Measurements from ENCODE around the gene ZNF346.
A peak's percentile ranks its signal among the peaks of the same experiment; 100 is the strongest.
"Not testable (repeated sequence)": the region's sequence is repeated elsewhere in the genome, so short reads cannot be mapped to it uniquely, and the experiment has no call there.

The ZNF346 gene, protein sequence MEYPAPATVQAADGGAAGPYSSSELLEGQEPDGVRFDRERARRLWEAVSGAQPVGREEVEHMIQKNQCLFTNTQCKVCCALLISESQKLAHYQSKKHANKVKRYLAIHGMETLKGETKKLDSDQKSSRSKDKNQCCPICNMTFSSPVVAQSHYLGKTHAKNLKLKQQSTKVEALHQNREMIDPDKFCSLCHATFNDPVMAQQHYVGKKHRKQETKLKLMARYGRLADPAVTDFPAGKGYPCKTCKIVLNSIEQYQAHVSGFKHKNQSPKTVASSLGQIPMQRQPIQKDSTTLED

GRCh38 chr5:177022386-177023302, at the start of gene ZNF346:
Gene ZNF346, plus strand, starts transcription at chr5:177022696. Its CDS starts 43 bp downstream, at chr5:177022739.
- Histone ChIP-seq H3K4me1 (ENCODE audit: control insufficient read depth, insufficient read depth, low read length) (peaks cover 12% of the 10 kb centered on the region), H3K4me3 (ENCODE audit: low read depth, low read length) (peak within 1 kb of the TSS; percentile 86), H3K36me3 (ENCODE audit: control insufficient read depth, insufficient read depth, low read length) (peaks cover 11% of the 10 kb centered on the region), H3K27ac (ENCODE audit: low read depth, low read length) (peak within 1 kb of the TSS; percentile 54; the same call in 1 of the 2 replicates), H3K27me3 (ENCODE audit: control insufficient read depth, insufficient read depth, low read length) (no peaks in the 10 kb centered on the region), H3K9me3 (ENCODE audit: control insufficient read depth, insufficient read depth, low read depth, low read length) (no peaks in the 10 kb centered on the region), H3K9ac (ENCODE audit: low read length) (peak within 1 kb of the TSS; percentile 85)

DNA sequence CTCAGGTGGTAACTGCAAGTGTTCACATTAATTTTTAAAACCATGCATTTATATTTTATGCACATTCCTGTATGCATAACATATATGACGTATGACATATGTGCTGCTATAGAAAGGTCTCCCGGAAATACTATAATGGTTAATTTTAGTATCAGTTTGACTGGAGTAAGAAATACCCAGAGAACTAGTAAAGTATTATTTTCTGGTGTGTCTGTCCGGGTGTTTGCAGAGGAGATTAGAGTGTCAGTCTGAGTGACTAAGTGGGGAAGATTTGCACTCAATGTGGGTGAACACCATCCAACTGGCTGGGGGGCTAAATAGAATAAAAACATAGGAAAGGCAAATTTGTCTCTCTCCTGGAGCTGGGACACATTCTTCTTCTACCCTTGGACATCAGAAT, 42.8 kb upstream of the ZNF346 start:
- peaks cover 13% of the 10 kb centered on the region for H3K9me3 ChIP-seq (ENCODE audit: control insufficient read depth, insufficient read depth, low read depth, low read length)
- H3K27ac ChIP-seq (ENCODE audit: low read depth, low read length), result no peak overlapping the region
- H3K4me1 ChIP-seq (ENCODE audit: control insufficient read depth, insufficient read depth, low read length), result no peaks in the 10 kb centered on the region
- H3K4me3 ChIP-seq (ENCODE audit: low read depth, low read length), result no peak overlapping the region
- no peak overlapping the region for H3K9ac ChIP-seq (ENCODE audit: low read length)
- H3K36me3 ChIP-seq (ENCODE audit: control insufficient read depth, insufficient read depth, low read length), result peaks cover 54% of the 10 kb centered on the region
- H3K27me3 ChIP-seq (ENCODE audit: control insufficient read depth, insufficient read depth, low read length), result no peaks in the 10 kb centered on the region

DNA sequence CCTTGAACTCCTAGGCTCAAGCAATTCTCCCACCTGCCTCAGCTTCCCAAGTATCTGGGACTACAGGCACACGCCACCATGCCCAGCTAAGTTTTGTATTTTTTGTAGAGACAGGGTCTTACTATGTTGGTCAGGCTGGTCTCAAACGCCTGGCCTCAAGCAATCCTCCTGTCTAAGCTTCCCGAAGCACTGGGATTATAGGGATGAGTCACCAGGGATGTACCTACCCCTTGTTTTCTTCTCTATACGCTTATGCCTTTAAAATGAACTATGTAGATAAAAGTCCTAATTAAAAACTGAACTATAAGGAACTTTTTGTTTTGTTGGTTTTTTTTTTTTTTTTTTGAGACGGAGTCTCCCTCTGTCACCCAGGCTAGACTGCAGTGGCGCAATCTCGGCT, 41.7 kb upstream of the ZNF346 start:
- Histone ChIP-seq H3K4me3 (ENCODE audit: low read depth, low read length) (no peak overlapping the region), H3K27ac (ENCODE audit: low read depth, low read length) (no peak overlapping the region), H3K36me3 (ENCODE audit: control insufficient read depth, insufficient read depth, low read length) (peaks cover 45% of the 10 kb centered on the region), H3K27me3 (ENCODE audit: control insufficient read depth, insufficient read depth, low read length) (no peaks in the 10 kb centered on the region), H3K9me3 (ENCODE audit: control insufficient read depth, insufficient read depth, low read depth, low read length) (peaks cover 22% of the 10 kb centered on the region), H3K9ac (ENCODE audit: low read length) (no peak overlapping the region), H3K4me1 (ENCODE audit: control insufficient read depth, insufficient read depth, low read length) (no peaks in the 10 kb centered on the region)

DNA sequence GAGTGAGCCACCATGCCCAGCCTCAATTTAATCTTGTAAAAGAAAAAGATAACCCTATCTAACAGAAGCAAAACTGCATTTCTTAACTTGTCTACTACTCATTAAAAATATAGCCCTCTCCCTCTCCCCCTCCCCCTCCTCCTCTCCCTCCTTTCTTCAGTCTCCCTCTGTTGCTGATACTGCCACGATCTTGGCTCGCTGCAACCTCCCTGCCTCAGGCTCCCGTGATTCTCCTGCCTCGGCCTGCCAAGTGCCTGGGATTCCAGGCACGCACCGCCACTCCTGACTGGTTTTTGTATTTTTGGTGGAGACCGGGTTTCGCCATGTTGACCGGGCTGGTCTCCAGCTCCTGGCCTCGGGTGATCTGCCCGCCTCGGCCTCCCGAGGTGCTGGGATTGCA, 39.4 kb upstream of the ZNF346 start:
- not testable (repeated sequence) for H3K4me1 ChIP-seq (ENCODE audit: control insufficient read depth, insufficient read depth, low read length); H3K27ac ChIP-seq (ENCODE audit: low read depth, low read length); H3K9ac ChIP-seq (ENCODE audit: low read length); H3K4me3 ChIP-seq (ENCODE audit: low read depth, low read length); H3K27me3 ChIP-seq (ENCODE audit: control insufficient read depth, insufficient read depth, low read length)
- peaks cover 44% of the 10 kb centered on the region for H3K9me3 ChIP-seq (ENCODE audit: control insufficient read depth, insufficient read depth, low read depth, low read length)
- peaks cover 53% of the 10 kb centered on the region for H3K36me3 ChIP-seq (ENCODE audit: control insufficient read depth, insufficient read depth, low read length)

- H3K4me3 ChIP-seq (ENCODE audit: low read depth, low read length); H3K9ac ChIP-seq (ENCODE audit: low read length); H3K4me1 ChIP-seq (ENCODE audit: control insufficient read depth, insufficient read depth, low read length); H3K27ac ChIP-seq (ENCODE audit: low read depth, low read length); H3K27me3 ChIP-seq (ENCODE audit: control insufficient read depth, insufficient read depth, low read length): not testable (repeated sequence)
- peaks cover 47% of the 10 kb centered on the region for H3K9me3 ChIP-seq (ENCODE audit: control insufficient read depth, insufficient read depth, low read depth, low read length)
- peaks cover 56% of the 10 kb centered on the region for H3K36me3 ChIP-seq (ENCODE audit: control insufficient read depth, insufficient read depth, low read length)
These were observed 38.9 kb upstream of the ZNF346 start for GRCh38 chr5:176983593-176983992.

- H3K27me3 ChIP-seq (ENCODE audit: control insufficient read depth, insufficient read depth, low read length); H3K4me3 ChIP-seq (ENCODE audit: low read depth, low read length); H3K4me1 ChIP-seq (ENCODE audit: control insufficient read depth, insufficient read depth, low read length); H3K9ac ChIP-seq (ENCODE audit: low read length); H3K27ac ChIP-seq (ENCODE audit: low read depth, low read length): not testable (repeated sequence)
- H3K9me3 ChIP-seq (ENCODE audit: control insufficient read depth, insufficient read depth, low read depth, low read length), result peaks cover 47% of the 10 kb centered on the region
- peaks cover 50% of the 10 kb centered on the region for H3K36me3 ChIP-seq (ENCODE audit: control insufficient read depth, insufficient read depth, low read length)
These were observed 38.3 kb upstream of the ZNF346 start for GRCh38 chr5:176984176-176984575.

GRCh38 chr5:176985516-176985915, 37.0 kb upstream of the ZNF346 start:
- Histone ChIP-seq H3K36me3 (ENCODE audit: control insufficient read depth, insufficient read depth, low read length) (peaks cover 37% of the 10 kb centered on the region), H3K27me3 (ENCODE audit: control insufficient read depth, insufficient read depth, low read length) (no peaks in the 10 kb centered on the region), H3K4me3 (ENCODE audit: low read depth, low read length) (no peak overlapping the region; the same call in 1 of the 2 replicates), H3K9me3 (ENCODE audit: control insufficient read depth, insufficient read depth, low read depth, low read length) (peaks cover 53% of the 10 kb centered on the region), H3K9ac (ENCODE audit: low read length) (no peak overlapping the region), H3K27ac (ENCODE audit: low read depth, low read length) (no peak overlapping the region), H3K4me1 (ENCODE audit: control insufficient read depth, insufficient read depth, low read length) (no peaks in the 10 kb centered on the region)

- Histone ChIP-seq H3K27ac (ENCODE audit: low read depth, low read length) (no peak overlapping the region), H3K36me3 (ENCODE audit: control insufficient read depth, insufficient read depth, low read length) (peaks cover 29% of the 10 kb centered on the region), H3K9ac (ENCODE audit: low read length) (no peak overlapping the region), H3K4me1 (ENCODE audit: control insufficient read depth, insufficient read depth, low read length) (no peaks in the 10 kb centered on the region), H3K4me3 (ENCODE audit: low read depth, low read length) (no peak overlapping the region), H3K27me3 (ENCODE audit: control insufficient read depth, insufficient read depth, low read length) (no peaks in the 10 kb centered on the region), H3K9me3 (ENCODE audit: control insufficient read depth, insufficient read depth, low read depth, low read length) (peaks cover 53% of the 10 kb centered on the region)
These were observed 36.2 kb upstream of the ZNF346 start for GRCh38 chr5:176986280-176986679.

GRCh38 chr5:176987583-176987982, 34.9 kb upstream of the ZNF346 start:
- no peak overlapping the region for H3K4me3 ChIP-seq (ENCODE audit: low read depth, low read length)
- H3K9me3 ChIP-seq (ENCODE audit: control insufficient read depth, insufficient read depth, low read depth, low read length), result peaks cover 52% of the 10 kb centered on the region
- H3K4me1 ChIP-seq (ENCODE audit: control insufficient read depth, insufficient read depth, low read length), result no peaks in the 10 kb centered on the region
- H3K36me3 ChIP-seq (ENCODE audit: control insufficient read depth, insufficient read depth, low read length), result peaks cover 16% of the 10 kb centered on the region
- H3K27me3 ChIP-seq (ENCODE audit: control insufficient read depth, insufficient read depth, low read length), result no peaks in the 10 kb centered on the region
- H3K9ac ChIP-seq (ENCODE audit: low read length), result no peak overlapping the region
- H3K27ac ChIP-seq (ENCODE audit: low read depth, low read length), result no peak overlapping the region

- H3K9ac ChIP-seq (ENCODE audit: low read length); H3K27me3 ChIP-seq (ENCODE audit: control insufficient read depth, insufficient read depth, low read length); H3K27ac ChIP-seq (ENCODE audit: low read depth, low read length); H3K4me3 ChIP-seq (ENCODE audit: low read depth, low read length); H3K4me1 ChIP-seq (ENCODE audit: control insufficient read depth, insufficient read depth, low read length): not testable (repeated sequence)
- Histone ChIP-seq H3K9me3 (ENCODE audit: control insufficient read depth, insufficient read depth, low read depth, low read length) (peaks cover 30% of the 10 kb centered on the region; the same call in 1 of the 2 replicates), H3K36me3 (ENCODE audit: control insufficient read depth, insufficient read depth, low read length) (peaks cover 11% of the 10 kb centered on the region)
These were observed 29.4 kb upstream of the ZNF346 start for GRCh38 chr5:176993081-176993480.
